A549 (cell line): ENCODE results near the gene MSANTD3. TPM values are rescaled to one million over a fixed set of nuclear protein-coding genes. Genes with fewer than 3 reads are reported as not detected.
A peak's percentile ranks its signal among the peaks of the same experiment; 100 is the strongest.

Source experiments
- ATAC-seq, 2 experiments: fragments of 200-7000 bp in 1 of 2; fragments of >200 bp in 1 of 2; cut with Nextera tagmentation in 1 of 2; cut with Tn5 transposase in 1 of 2; 3 replicates each; pipeline versions ENCODE4 v1.8.0 to v1.9.1; 2018 to 2020; ENCODE audit warnings: mild to moderate bottlenecking in 1 of 2, moderate library complexity in 1 of 2
- CTCF ChIA-PET: fragments of 300-600 bp; sonication (Branson Sonifier 250); formaldehyde crosslinking; extraction: SDS; loops from one replicate; lab custom pipeline; 2021; ENCODE audit warnings: antibody characterized with exemption, inconsistent platforms; lab: Yijun Ruan, JAX
- POLR2A ChIA-PET: fragments of 350-600 bp; formaldehyde crosslinking; extraction: SDS; loops from one replicate; lab custom pipeline; 2021; ENCODE audit warnings: antibody characterized with exemption, inconsistent platforms; lab: Yijun Ruan, JAX
- DNase-seq, 2 experiments: peaks; one replicate each; pipeline versions ENCODE4 v3.0.0 to v3.0.0-alpha.2; 2011 to 2016; ENCODE audit warnings: low read depth in 1 of 2, low spot score in 1 of 2
- FAIRE-seq: peaks from 2 replicates; lab custom pipeline; 2011; peaks lifted over from hg19 to GRCh38; lab: Jason Lieb, UNC
- H3K27ac ChIP-seq, 2 experiments: fragments of >200 bp; sonication (Bioruptor Twin); formaldehyde crosslinking; 3 replicates each; pipeline ENCODE4 v1.5.1; 2016 to 2017
- H3K4me1 ChIP-seq: fragments of >200 bp; sonication (Bioruptor Twin); formaldehyde crosslinking; 3 replicates; pipeline ENCODE4 v1.6.1; 2016
- H3K4me2 ChIP-seq: fragments of >200 bp; sonication (Bioruptor Twin); formaldehyde crosslinking; 3 replicates; pipeline ENCODE4 v1.6.1; 2016
- H3K4me3 ChIP-seq: fragments of >200 bp; sonication (Bioruptor Twin); formaldehyde crosslinking; 3 replicates; pipeline ENCODE4 v1.5.1; 2016
- H3K9me3 ChIP-seq: fragments of >200 bp; sonication (Bioruptor Twin); formaldehyde crosslinking; 3 replicates; pipeline ENCODE4 v1.6.1; 2016
- CBX2 ChIP-seq: fragments of 200-600 bp; sonication (generic); IDR thresholded peaks from 2 replicates; pipeline ENCODE4 v1.6.1; 2016; ENCODE audit warnings: low read depth, mild to moderate bottlenecking, borderline replicate concordance
- CEBPB ChIP-seq, 2 experiments: fragments of >200 bp in 1 of 2; sonication (Bioruptor Twin) in 1 of 2; formaldehyde crosslinking in 1 of 2; IDR thresholded peaks; 2 replicates each; pipeline ENCODE4 v1.6.1; 2012 to 2016
- CHD4 ChIP-seq: fragments of 200-600 bp; sonication (generic); IDR thresholded peaks from 2 replicates; pipeline ENCODE4 v1.6.1; 2016; ENCODE audit warnings: antibody characterized with exemption, mild to moderate bottlenecking, borderline replicate concordance
- EHF ChIP-seq: fragments of 250-450 bp; sonication (Bioruptor Pico); IDR thresholded peaks from 2 replicates; pipeline ENCODE4 v1.5.0; 2020; ENCODE audit warnings: mild to moderate bottlenecking
- EP300 ChIP-seq, 2 experiments: fragments of >200 bp; sonication (Bioruptor Twin); formaldehyde crosslinking; IDR thresholded peaks; 2 replicates in 1 of 2; 3 replicates in 1 of 2; pipeline ENCODE4 v1.6.1; 2016 to 2017
- HES2 ChIP-seq: fragments of >200 bp; sonication (Bioruptor Twin); formaldehyde crosslinking; IDR thresholded peaks from 2 replicates; pipeline ENCODE4 v1.6.1; 2016
- HOXB13 ChIP-seq: fragments of 250-450 bp; sonication (Bioruptor Pico); IDR thresholded peaks from 2 replicates; pipeline ENCODE4 v1.5.0; 2020; ENCODE audit warnings: low read depth, mild to moderate bottlenecking, moderate library complexity
- KDM1A ChIP-seq: fragments of 200-600 bp; sonication (generic); IDR thresholded peaks from 2 replicates; pipeline ENCODE4 v1.6.1; 2016; ENCODE audit warnings: low read depth, mild to moderate bottlenecking
- MAFK ChIP-seq: fragments of 450-650 bp; IDR thresholded peaks from 2 replicates; pipeline ENCODE4 v1.6.1; 2014; ENCODE audit not compliant: partially characterized antibody
- MAZ ChIP-seq: fragments of 150-350 bp; IDR thresholded peaks from 2 replicates; pipeline ENCODE4 v1.6.1; 2014; ENCODE audit warnings: antibody characterized with exemption, low read depth, low read length, borderline replicate concordance
- PHF8 ChIP-seq: fragments of 200-600 bp; sonication (generic); IDR thresholded peaks from 2 replicates; pipeline ENCODE4 v1.6.1; 2016; ENCODE audit warnings: low read depth, mild to moderate bottlenecking, antibody characterized with exemption, moderate library complexity, borderline replicate concordance
- POLR2AphosphoS2 ChIP-seq: conservative IDR thresholded peaks from 2 replicates; pipeline ENCODE4 v1.6.1; 2012; ENCODE audit warnings: low read length, improper control_type of control experiment, inconsistent platforms
- RARB ChIP-seq: fragments of 250-450 bp; sonication (Bioruptor Pico); IDR thresholded peaks from 2 replicates; pipeline ENCODE4 v1.8.0; 2021; ENCODE audit warnings: mild to moderate bottlenecking, moderate library complexity
- RCOR1 ChIP-seq: fragments of 150-350 bp; IDR thresholded peaks from 2 replicates; pipeline ENCODE4 v1.6.1; 2014; ENCODE audit warnings: antibody characterized with exemption, low read length, low read depth
- RNF2 ChIP-seq: fragments of 200-600 bp; sonication (generic); IDR thresholded peaks from 2 replicates; pipeline ENCODE4 v1.6.1; 2016; ENCODE audit warnings: low read depth, mild to moderate bottlenecking, antibody characterized with exemption, moderate library complexity, borderline replicate concordance
- SREBF2 ChIP-seq: fragments of 450-650 bp; IDR thresholded peaks from 2 replicates; pipeline ENCODE4 v1.6.1; 2014; ENCODE audit warnings: mild to moderate bottlenecking, moderate library complexity
- ZC3H11A ChIP-seq: fragments of 450-650 bp; IDR thresholded peaks from 2 replicates; pipeline ENCODE4 v1.6.1; 2014; ENCODE audit warnings: antibody characterized with exemption, mild to moderate bottlenecking
- WGBS: methylation state at CpG from one replicate; pipeline ENCODE4 v1.1.6; 2017; ENCODE audit errors: missing lambda C conversion rate; 5-methylcytosine and 5-hydroxymethylcytosine counted together
- polyA plus RNA-seq, 4 experiments: library from polyadenylated mRNA; depleted of rRNA in 3 of 4; stranded (reverse); fragments of >200 nt; fragmentation: RNase III in 1 of 4; extraction: RNeasy Plus Mini Kit Qiagen cat#74134 plus additional on column Dnase treatment in 1 of 4; gene quantifications; 2 replicates in 3 of 4; 3 replicates in 1 of 4; pipeline ENCODE4 v1.2.3, GENCODE V29; 2011 to 2017
- TF ChIP-seq, protein P1 (sequence below): fragments of 200-600 bp; sonication (generic); IDR thresholded peaks from 2 replicates; pipeline ENCODE4 v1.6.1; 2016; ENCODE audit warnings: antibody characterized with exemption, mild to moderate bottlenecking, moderate library complexity
- TF ChIP-seq, protein P2 (sequence below): IDR thresholded peaks from 2 replicates; pipeline ENCODE4 v1.6.1; 2012

Gene MSANTD3
- polyA plus RNA-seq, 2 of the 4 experiments (the other 2 are of a cell fraction) = 43.5 to 66.7 TPM

DNA sequence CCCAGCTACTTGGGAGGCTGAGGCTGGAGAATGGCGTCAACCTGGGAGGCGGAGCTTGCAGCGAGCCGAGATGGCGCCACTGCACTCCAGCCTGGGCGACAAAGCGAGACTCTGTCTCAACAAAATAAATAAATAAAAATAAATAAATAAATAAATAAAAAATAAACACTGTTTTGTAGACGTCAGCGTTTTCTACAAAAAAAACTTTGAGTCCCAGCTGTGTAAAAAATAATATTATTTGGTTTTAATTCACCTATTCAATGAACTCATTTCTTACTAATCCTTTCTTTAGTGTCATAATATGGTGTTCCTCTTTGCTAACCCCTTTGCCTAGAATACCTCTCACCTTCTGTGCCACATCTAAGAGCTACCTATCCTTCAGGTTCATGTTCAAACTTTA lies 30.2 kb upstream of the MSANTD3 start:
- FAIRE-seq = no peak
- WGBS = 92% methylated on average over 9 of the region's 9 CpGs
- CTCF ChIA-PET = interaction anchor here (1.0 to 1.1 kb wide), 2 partner anchors 30 to 40 kb away, joined by 3 read pairs; partner anchors contain the start of gene MSANTD3

GRCh38 chr9:100397529-100398266 lies 29.2 kb upstream of the MSANTD3 start:
- H3K4me2 ChIP-seq = no peak overlapping the region
- ChIA-PET POLR2A (interaction anchor here (0.7 kb wide), 1 partner anchor 14 kb away, joined by 3 read pairs; no protein-coding TSS in a partner anchor), CTCF (interaction anchor here (0.9 to 1.3 kb wide), 3 partner anchors 13 to 40 kb away, joined by 3 to 5 read pairs (median 4); partner anchors contain the start of gene MSANTD3)
- 57% methylated on average over 3 of the region's 3 CpGs for WGBS
- no peaks in the 10 kb centered on the region for H3K9me3 ChIP-seq
- H3K27ac ChIP-seq = no peak overlapping the region
- H3K4me3 ChIP-seq = no peak overlapping the region
- DNase-seq (no peak), ATAC-seq (no peak), FAIRE-seq (no peak)
- H3K4me1 ChIP-seq = no peaks in the 10 kb centered on the region; the same call in 2 of the 3 replicates
- TF ChIP-seq KDM1A (no peak), MAZ (no peak), CBX2 (no peak), RCOR1 (no peak), ZC3H11A (no peak), RNF2 (no peak)
- TF ChIP-seq, protein P1, sequence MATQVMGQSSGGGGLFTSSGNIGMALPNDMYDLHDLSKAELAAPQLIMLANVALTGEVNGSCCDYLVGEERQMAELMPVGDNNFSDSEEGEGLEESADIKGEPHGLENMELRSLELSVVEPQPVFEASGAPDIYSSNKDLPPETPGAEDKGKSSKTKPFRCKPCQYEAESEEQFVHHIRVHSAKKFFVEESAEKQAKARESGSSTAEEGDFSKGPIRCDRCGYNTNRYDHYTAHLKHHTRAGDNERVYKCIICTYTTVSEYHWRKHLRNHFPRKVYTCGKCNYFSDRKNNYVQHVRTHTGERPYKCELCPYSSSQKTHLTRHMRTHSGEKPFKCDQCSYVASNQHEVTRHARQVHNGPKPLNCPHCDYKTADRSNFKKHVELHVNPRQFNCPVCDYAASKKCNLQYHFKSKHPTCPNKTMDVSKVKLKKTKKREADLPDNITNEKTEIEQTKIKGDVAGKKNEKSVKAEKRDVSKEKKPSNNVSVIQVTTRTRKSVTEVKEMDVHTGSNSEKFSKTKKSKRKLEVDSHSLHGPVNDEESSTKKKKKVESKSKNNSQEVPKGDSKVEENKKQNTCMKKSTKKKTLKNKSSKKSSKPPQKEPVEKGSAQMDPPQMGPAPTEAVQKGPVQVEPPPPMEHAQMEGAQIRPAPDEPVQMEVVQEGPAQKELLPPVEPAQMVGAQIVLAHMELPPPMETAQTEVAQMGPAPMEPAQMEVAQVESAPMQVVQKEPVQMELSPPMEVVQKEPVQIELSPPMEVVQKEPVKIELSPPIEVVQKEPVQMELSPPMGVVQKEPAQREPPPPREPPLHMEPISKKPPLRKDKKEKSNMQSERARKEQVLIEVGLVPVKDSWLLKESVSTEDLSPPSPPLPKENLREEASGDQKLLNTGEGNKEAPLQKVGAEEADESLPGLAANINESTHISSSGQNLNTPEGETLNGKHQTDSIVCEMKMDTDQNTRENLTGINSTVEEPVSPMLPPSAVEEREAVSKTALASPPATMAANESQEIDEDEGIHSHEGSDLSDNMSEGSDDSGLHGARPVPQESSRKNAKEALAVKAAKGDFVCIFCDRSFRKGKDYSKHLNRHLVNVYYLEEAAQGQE = no peak

More for the DNA sequence above, 30.2 kb upstream of the MSANTD3 start:
- H3K27ac ChIP-seq = no peak overlapping the region
- TF ChIP-seq POLR2AphosphoS2 = no peak
- no peak for TF ChIP-seq CHD4
- TF ChIP-seq, protein P2, sequence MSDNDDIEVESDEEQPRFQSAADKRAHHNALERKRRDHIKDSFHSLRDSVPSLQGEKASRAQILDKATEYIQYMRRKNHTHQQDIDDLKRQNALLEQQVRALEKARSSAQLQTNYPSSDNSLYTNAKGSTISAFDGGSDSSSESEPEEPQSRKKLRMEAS = no peak
- TF ChIP-seq MAFK = peak; percentile 6
- TF ChIP-seq SREBF2 = no peak
- no peak for TF ChIP-seq HOXB13
- TF ChIP-seq PHF8 = no peak
- no peak for TF ChIP-seq HES2
- TF ChIP-seq CEBPB (IDR thresholded peaks at IDR 0.05) = no peak
- TF ChIP-seq, all 56 proteins: peak for 1
- H3K4me1 ChIP-seq = no peaks in the 10 kb centered on the region; the same call in 2 of the 3 replicates
- ATAC-seq (no peak), DNase-seq (no peak)
- H3K4me2 ChIP-seq = no peak overlapping the region
- H3K9me3 ChIP-seq = no peaks in the 10 kb centered on the region
- no peak overlapping the region for H3K4me3 ChIP-seq
- POLR2A ChIA-PET = interaction anchor here (0.7 kb wide), 1 partner anchor 15 kb away, joined by 3 read pairs; no protein-coding TSS in a partner anchor

- POLR2A ChIA-PET = no interaction called here
- FAIRE-seq (no peak), DNase-seq (no peak), ATAC-seq (peak; percentile 50 to 62; a peak in 4 of 6 replicates)
- WGBS = 83% methylated on average over 1 of the region's 1 CpG
- Histone ChIP-seq H3K4me3 (no peak overlapping the region), H3K4me2 (no peak overlapping the region), H3K9me3 (no peaks in the 10 kb centered on the region), H3K4me1 (no peaks in the 10 kb centered on the region), H3K27ac (no peak overlapping the region)
- TF ChIP-seq RARB (CRISPR knock-in tag) = no peak
- TF ChIP-seq EHF (CRISPR knock-in tag) = no peak
- no peak for TF ChIP-seq EP300 (IDR thresholded peaks at IDR 0.05)
- TF ChIP-seq RNF2 = no peak
- CTCF ChIA-PET = interaction anchor here (1.3 kb wide), 1 partner anchor 37 kb away, joined by 3 read pairs; no protein-coding TSS in a partner anchor
Measured at GRCh38 chr9:100401042-100401441, 25.9 kb upstream of the MSANTD3 start.
